Activated effector memory CD4-positive, alpha-beta T cell treated with anti-CD3 and anti-CD28 coated beads, Interleukin-2, amount 50 U/mL, for 16 hours (primary cell): ENCODE data around the gene BAHCC1.

Experiments
- DNase-seq: peaks from one replicate; pipeline ENCODE4 v3.0.0-alpha.2; 2020

Gene BAHCC1

GRCh38 chr17:81368161-81369022 lies 26.9 kb upstream of the BAHCC1 start:
- DNase-seq = no peak

- no peak for DNase-seq
Measured at GRCh38 chr17:81370294-81370693, 25.0 kb upstream of the BAHCC1 start.

GRCh38 chr17:81371910-81372760 lies 23.1 kb upstream of the BAHCC1 start:
- no peak for DNase-seq

GRCh38 chr17:81373536-81374160 lies 21.6 kb upstream of the BAHCC1 start:
- no peak for DNase-seq

GRCh38 chr17:81374890-81375289 lies 20.4 kb upstream of the BAHCC1 start:
- DNase-seq = no peak

GRCh38 chr17:81376946-81377714 lies 18.1 kb upstream of the BAHCC1 start:
- DNase-seq = no peak

GRCh38 chr17:81378941-81379511 lies 16.2 kb upstream of the BAHCC1 start:
- DNase-seq = no peak

GRCh38 chr17:81379523-81379942 lies 15.7 kb upstream of the BAHCC1 start:
- DNase-seq = no peak

- no peak for DNase-seq
Measured at GRCh38 chr17:81380131-81380530, 15.1 kb upstream of the BAHCC1 start.

GRCh38 chr17:81380666-81381518 lies 14.4 kb upstream of the BAHCC1 start:
- no peak for DNase-seq

GRCh38 chr17:81381632-81382577 lies 13.4 kb upstream of the BAHCC1 start:
- DNase-seq = no peak

GRCh38 chr17:81382851-81383250 lies 12.4 kb upstream of the BAHCC1 start:
- no peak for DNase-seq

GRCh38 chr17:81383504-81384421 lies 11.5 kb upstream of the BAHCC1 start:
- DNase-seq = no peak

- no peak for DNase-seq
Measured at GRCh38 chr17:81384929-81385319, 10.3 kb upstream of the BAHCC1 start.

GRCh38 chr17:81385320-81386111 lies 9.7 kb upstream of the BAHCC1 start:
- no peak for DNase-seq

GRCh38 chr17:81386141-81386645 lies 9.1 kb upstream of the BAHCC1 start:
- DNase-seq = no peak

- no peak for DNase-seq
Measured at GRCh38 chr17:81386646-81387099, 8.6 kb upstream of the BAHCC1 start.
